ENCODE results near the gene GALM. TPM values are rescaled to one million over a fixed set of nuclear protein-coding genes. Genes with fewer than 3 reads are reported as not detected.

The GALM gene
- total RNA-seq, 1 donor from 2014 or later: 52.4 TPM

DNA sequence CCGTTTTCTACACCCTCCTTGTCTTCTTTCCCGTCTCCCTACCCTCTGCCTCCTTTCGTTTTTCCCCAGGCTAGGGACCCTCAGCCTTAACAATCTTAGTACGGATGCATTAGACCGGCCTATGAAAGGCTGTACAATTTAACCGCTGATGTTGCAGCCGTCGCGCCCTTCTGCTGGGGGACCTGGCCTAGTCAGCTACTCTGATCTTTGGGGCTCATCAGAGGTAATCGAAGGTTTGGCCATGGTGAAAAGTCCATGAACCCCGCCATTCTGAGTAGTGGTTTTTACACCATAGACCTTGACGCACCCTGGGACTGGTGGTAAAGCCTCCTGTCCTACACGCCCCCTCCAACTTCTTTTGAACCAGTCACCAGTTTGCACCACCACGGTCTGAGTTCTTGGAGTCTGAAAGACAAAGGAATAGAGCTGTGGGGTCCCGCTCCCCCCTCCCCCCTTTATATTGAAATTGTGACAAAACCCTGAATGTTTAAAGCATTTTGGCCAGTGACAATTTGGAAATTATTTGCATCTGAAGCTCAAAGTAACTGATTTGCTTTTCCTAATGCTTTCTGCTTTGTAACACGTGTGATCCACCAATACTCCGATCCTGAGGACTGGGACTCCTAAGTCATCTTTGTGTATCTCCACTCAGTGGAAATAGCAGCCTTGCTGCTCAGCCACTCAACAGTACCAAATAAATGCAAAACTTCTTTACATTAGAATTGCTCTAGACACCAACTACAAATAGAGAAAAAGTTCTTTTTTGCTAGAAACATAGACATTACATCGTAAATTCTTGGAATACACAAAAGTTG lies 85.9 kb downstream of the GALM start:
- intact Hi-C loops (cut with micrococcal nuclease): loop anchor here (1.0 to 10.0 kb wide), 13 partner anchors 11 to 1667 kb away; partner anchors contain the start of genes ATL2, CEBPZ, DHX57 and EIF2AK2

DNA sequence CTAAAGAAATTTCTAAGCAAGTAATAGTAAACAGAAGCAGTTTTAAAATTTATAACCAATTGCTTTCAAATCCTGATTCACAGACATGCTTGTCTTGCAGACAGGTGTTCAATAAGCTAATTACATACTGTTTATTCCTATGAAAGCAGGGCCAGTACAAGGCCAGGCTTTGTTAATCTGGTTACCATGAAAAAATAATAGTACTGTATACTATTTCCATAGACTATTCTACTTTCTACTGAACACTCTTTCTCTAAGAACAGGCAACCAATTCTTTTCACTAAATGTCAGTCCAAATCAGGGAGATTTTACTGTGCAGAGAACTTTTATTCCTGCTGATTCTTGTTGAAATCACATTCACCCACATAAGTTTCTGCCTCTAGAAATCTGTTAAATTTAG lies 88.1 kb downstream of the GALM start:
- intact Hi-C loops (cut with micrococcal nuclease): loop anchor here (5.0 to 10.0 kb wide), 3 partner anchors 1522 to 1669 kb away; partner anchors contain the start of genes CEBPZ, EIF2AK2, GPATCH11 and HEATR5B

DNA sequence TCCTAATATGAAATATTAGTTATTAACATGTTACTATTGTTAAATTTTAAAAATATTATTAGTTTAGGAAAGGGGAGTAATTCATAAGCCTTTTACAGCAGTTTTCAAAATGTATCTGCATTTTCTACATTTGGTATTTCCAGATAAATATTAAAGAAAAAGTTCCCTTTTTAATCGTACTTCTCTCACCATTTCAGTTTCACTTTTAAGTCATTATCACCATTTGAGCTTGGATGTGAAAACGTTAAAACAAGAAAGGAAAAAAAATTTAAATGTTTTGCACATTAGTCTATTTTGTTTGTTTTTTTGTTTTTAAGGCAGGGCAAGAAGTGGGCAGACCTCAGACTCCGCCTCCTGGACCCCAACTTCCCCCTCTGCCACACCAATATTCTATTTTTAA lies 88.6 kb downstream of the GALM start:
- intact Hi-C loops (cut with micrococcal nuclease): loop anchor here (5.0 to 10.0 kb wide), 3 partner anchors 1522 to 1670 kb away; partner anchors contain the start of genes CEBPZ, EIF2AK2, GPATCH11 and HEATR5B

DNA sequence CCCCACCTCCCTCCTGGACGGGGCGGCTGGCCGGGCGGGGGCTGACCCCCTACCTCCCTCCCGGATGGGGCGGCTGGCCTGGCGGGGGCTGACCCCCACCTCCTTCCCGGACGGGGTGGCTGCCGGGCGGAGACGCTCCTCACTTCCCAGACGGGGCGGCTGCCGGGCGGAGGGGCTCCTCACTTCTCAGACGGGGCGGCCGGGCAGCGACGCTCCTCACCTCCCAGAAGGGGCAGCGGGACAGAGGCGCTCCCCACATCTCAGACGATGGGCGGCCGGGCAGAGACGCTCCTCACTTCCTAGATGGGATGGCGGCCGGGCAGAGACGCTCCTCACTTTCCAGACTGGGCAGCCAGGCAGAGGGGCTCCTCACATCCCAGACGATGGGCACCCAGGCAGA lies 90.0 kb downstream of the GALM start:
- intact Hi-C loops (cut with micrococcal nuclease): loop anchor here (10.0 kb wide), 2 partner anchors 1601 to 1671 kb away; partner anchors contain the start of genes EIF2AK2, GPATCH11 and HEATR5B

DNA sequence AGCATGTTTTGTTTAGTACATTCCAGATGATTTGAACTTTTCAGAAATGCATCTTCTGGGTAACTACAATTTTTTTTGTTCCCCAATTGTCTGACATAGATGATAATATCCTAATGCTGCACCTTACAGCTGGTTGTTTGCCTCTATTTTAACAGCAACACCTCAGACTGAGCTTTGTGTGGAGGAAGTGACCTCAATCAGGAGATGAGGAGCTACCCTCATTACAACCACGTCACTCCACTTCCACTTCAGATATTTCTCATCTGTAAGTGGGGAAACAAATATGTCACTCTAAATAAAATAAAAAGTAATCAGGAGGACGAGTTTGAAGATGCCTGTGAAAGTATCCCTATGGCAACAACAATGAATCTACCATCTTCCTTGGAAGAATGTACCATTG lies 97.3 kb downstream of the GALM start:
- intact Hi-C loops (cut with micrococcal nuclease): loop anchor here (1.0 kb wide), 2 partner anchors 12 to 15 kb away; partner anchors contain the start of genes GEMIN6 and SRSF7

DNA sequence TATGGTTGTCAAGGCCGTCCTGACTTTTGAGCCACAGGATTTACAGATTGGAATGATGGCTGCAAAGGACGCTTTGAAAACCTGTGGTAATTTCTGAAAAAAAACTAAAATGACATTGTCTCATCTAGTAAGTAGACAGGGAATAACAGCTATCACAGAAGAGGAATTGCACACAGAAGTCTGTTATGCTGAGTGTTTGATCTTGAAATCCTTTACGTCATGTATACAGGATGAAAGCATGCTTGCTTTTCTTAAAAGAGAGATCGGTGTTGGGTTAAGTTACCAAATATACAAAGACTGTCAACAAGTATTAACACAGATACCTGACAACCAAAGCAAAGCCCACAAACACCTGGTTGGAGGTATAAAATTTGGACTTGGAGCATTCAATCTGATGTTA lies 97.8 kb downstream of the GALM start:
- intact Hi-C loops (cut with micrococcal nuclease): loop anchor here (1.0 kb wide), 2 partner anchors 12 to 15 kb away; partner anchors contain the start of genes GEMIN6 and SRSF7

DNA sequence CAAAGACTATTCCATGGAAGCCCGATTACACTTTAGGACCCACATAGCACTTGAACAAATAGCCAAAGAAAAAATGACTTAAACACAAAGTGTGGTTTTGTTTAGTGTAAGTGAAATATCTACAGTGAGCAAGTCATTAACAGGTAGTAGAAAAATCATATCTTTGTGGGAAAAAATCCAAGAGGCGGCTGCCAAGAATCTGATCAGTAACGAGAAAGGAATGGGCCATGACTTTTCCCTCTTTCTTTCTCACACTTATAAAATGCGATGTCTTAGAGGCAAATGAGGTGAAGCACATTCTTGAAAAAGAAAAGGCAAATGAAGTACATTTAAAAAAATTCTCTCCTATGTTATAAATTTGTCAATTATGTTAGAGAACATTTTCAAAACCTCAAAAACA lies 99.2 kb downstream of the GALM start:
- intact Hi-C loops (cut with micrococcal nuclease): no loop called here

DNA sequence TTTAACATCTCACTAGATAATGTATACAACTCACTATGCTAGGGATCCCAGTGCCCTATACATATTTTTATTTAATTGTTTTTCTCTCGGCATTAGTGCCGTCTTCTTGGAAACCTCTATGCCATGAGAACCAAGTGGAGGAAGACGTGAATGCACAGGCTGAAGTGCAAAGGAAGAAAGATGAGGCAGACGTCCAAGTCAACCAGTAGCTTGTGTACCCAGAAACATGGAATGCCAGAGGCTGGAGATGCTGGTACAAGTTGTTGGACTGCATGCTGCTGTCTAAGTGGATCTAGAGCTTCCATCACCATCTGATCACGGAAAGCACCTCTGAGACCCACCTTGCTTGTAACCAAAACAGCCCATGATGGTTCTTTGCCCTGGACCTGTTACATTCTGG lies 99.6 kb downstream of the GALM start:
- intact Hi-C loops (cut with micrococcal nuclease): no loop called here

DNA sequence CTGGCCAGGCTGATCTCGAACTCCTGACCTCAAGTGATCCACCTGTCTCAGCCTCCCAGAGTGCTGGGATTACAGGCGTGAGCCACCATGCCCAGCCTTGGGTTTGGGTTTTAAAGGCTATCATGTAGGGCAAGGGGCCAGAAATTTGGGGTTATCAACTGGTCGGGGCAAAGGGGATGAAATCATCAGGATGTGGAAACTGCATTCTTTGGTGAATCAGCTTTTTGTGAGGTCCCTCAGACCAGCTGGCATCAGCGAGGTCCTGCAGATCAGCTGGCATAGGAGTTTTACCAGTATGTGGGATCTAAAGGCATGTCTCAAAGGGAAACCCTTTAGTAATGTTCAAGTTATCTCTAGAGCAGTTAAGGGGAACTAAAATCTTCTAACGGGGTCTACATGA lies 105.7 kb downstream of the GALM start:
- intact Hi-C loops (cut with micrococcal nuclease): no loop called here

DNA sequence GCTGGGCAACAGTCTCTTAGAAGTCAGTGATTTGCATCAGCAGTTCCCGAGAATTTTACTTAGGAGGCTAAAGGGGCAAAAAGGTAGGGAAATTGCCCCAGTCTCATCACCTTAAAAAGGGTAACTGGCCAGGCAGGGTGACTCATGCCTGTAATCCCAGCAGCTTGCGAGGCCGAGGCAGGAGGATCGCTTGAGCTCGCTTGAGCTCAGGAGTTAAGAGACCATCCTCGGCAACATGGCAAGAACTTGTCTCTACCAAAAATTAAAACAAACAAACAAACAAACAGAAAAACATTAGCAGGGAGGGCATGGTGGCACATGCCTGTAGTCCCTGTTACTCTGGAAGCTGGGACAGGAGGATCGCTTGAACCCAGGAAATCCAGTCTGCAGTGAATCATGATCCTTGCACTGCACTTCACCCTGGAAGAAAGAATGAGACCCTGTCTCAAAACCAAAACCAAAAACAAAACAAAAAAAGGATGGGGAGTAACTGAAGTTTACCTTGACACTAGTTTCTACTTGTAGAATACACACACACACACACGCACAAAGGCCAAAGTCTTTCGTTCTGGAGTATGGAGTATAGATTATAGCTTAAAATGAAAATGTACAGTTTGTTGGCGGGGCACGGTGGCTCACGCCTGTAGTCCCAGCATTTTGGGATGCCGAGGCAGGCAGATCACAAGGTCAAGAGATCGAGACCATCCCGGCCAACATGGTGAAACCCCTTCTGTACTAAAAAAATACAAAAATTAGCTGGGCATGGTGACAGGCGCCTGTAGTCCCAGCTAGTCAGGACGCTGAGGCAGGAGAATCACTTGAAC lies 109.4 kb downstream of the GALM start:
- intact Hi-C loops (cut with micrococcal nuclease): loop anchor here (5.0 kb wide), 2 partner anchors 457 to 1808 kb away; partner anchors contain the start of gene STRN

DNA sequence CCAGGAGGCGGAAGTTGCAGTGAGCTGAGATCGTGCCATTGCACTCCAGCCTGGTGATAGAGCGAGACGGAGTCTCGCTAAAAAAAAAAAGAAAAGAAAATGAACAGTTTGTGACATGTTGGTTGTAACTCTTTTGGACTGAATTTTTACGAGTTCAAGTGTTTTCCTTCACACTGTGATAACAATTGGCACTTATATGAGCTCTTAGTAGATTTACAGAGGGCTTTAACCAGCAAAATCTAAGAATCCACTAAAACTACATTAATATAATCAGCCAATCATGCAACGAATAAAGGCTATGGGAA lies 110.0 kb downstream of the GALM start:
- intact Hi-C loops (cut with micrococcal nuclease): loop anchor here (5.0 kb wide), 2 partner anchors 456 to 1809 kb away; partner anchors contain the start of gene STRN

DNA sequence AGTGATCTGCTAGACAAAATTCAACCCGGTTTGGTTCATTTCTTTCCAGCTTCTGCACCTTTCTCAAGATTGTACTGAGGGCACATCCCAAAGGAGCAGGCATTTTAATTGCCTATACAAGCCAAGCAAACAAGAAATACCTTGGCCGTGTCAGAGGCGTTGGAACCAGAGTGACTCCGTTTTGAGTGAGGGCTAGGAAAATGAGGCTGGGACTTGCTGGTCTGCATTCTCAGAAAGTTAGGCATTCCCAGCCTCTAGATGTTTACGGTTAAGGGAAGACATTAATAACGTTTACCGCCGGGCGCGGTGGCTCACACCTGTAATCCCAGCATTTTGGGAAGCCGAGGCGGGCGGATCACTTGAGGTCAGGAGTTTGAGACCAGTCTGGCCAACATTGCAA lies 110.6 kb downstream of the GALM start:
- intact Hi-C loops (cut with micrococcal nuclease): loop anchor here (5.0 kb wide), 2 partner anchors 456 to 1809 kb away; partner anchors contain the start of gene STRN

DNA sequence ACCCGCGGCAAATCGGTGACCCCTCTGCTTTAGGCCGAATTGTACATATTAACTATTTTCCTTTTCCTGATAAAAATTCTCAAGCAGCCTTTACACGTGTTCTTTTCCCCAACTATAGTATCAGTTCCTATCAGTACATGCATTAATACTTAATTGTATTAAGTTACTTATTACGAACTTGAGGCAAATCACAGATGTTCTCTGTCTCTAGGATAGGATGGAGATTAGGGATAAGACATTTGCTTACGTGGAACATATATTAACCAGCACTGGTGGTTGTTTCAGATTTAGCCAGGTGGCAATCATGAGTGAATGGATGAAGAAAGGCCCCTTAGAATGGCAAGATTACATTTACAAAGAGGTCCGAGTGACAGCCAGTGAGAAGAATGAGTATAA lies 112.8 kb downstream of the GALM start:
- intact Hi-C loops (cut with micrococcal nuclease): loop anchor here (1.0 to 5.0 kb wide), 11 partner anchors 15 to 1811 kb away; partner anchors contain the start of genes DHX57, MORN2, SRSF7 and STRN

DNA sequence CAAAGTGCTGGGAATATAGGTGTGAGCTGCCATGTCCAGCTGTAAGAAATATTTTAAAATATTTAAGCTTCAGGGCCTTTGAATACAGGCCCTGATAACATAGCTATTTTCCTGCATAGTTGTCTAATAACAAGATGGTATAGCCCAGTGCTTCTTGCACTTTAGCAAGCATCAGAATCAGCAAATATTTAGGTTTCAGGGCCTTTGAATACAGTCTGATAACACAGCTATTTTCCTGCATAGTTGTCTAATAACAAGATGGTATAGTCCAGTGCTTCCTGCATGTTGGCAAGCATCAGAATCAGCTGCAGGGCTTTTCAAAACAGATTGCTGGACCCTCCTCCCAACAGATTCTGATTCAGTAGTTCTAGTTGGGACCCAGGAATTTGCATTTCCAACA lies 117.7 kb downstream of the GALM start:
- intact Hi-C loops (cut with micrococcal nuclease): no loop called here

Other genes starting within 250 kb of the GALM start
- gene HNRNPLL, start 63.2 kb upstream of the GALM start, total RNA-seq: 75.3 and 80.2 TPM in 2 replicates
- 257 and 272 TPM in 2 replicates for gene SRSF7, start 85.2 kb downstream of the GALM start, total RNA-seq
- 15.7 and 18.3 TPM in 2 replicates for gene GEMIN6, start 112.1 kb downstream of the GALM start, total RNA-seq
- gene DHX57, start 209.8 kb downstream of the GALM start, total RNA-seq: 17.7 and 20.0 TPM in 2 replicates
- gene MORN2, start 209.9 kb downstream of the GALM start, total RNA-seq: 1.7 and 1.8 TPM in 2 replicates
- 0.12 TPM in 1 of 2 replicates, not detected in the other for gene ARHGEF33, start 223.8 kb downstream of the GALM start, total RNA-seq

Measured in T-helper 1 cell treated with Interleukin-12 subunit alpha and Interleukin-12 subunit beta and Interleukin-4 antibody, amounts not matched to agents 30 ng/mL and 1 ng/mL, for 36 hours (primary cell).